Urinary bladder (tissue), 4 donors: ENCODE measurements around the gene KIR2DL3. TPM values are rescaled to one million over a fixed set of nuclear protein-coding genes. Genes with fewer than 3 reads are reported as not detected.
"Not testable (repeated sequence)": the region's sequence is repeated elsewhere in the genome, so short reads cannot be mapped to it uniquely, and the experiment has no call there.

ENCODE experiments used
- DNase-seq: peaks from one replicate; pipeline ENCODE4 v3.0.0-alpha.2; 2015; ENCODE audit errors: extremely low spot score
- H3K27ac ChIP-seq: one replicate; pipeline ENCODE4 v1.5.1; 2013; ENCODE audit warnings: low read depth, mild to moderate bottlenecking, moderate library complexity
- H3K36me3 ChIP-seq: one replicate; pipeline ENCODE4 v1.6.1; 2013; ENCODE audit warnings: mild to moderate bottlenecking, moderate library complexity; ENCODE audit not compliant: insufficient read depth
- H3K4me1 ChIP-seq: one replicate; pipeline ENCODE4 v1.6.1; 2013; ENCODE audit warnings: mild to moderate bottlenecking, moderate library complexity; ENCODE audit not compliant: insufficient read depth
- H3K4me3 ChIP-seq: one replicate; pipeline ENCODE4 v1.5.1; 2013; ENCODE audit warnings: low read depth, low read length
- WGBS: extraction: QIAGEN DNeasy Blood & Tissue Kit; methylation state at CpG from one replicate; pipeline ENCODE4 v1.1.7; 2013; 5-methylcytosine and 5-hydroxymethylcytosine counted together
- polyA plus RNA-seq: library from polyadenylated mRNA; stranded (reverse); fragments of 200-250 nt; gene quantifications from one replicate; pipeline ENCODE4 v1.2.3, GENCODE V29; 2013
- total RNA-seq: library from RNA; depleted of rRNA; stranded (reverse); fragments of >200 nt; gene quantifications from one replicate; pipeline ENCODE4 v1.2.3, GENCODE V29; 2014
- donor health status: healthy with polysubstance abuse.
- donor health status: healthy.

Gene KIR2DL3
- total RNA-seq = not detected
- not detected for polyA plus RNA-seq

DNA sequence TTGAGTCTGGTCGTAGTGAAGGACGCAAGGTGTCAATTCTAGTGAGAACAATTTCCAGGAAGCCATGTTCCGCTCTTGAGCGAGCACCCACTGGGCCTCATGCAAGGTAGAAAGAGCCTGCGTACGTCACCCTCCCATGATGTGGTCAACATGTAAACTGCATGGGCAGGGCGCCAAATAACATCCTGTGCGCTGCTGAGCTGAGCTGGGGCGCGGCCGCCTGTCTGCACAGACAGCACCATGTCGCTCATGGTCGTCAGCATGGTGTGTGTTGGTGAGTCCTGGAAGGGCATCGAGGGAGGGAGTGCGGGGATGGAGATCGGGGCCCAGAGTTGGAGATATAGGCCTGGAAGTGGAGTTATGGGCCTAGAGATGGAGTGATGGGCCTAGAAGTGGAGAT is at the start of gene KIR2DL3:
Gene KIR2DL3 (plus strand): TSS at position 208 of the 400 bp plus-strand sequence. CDS start 33 bp downstream, at position 241.
- H3K4me1 ChIP-seq, H3K27ac ChIP-seq, H3K4me3 ChIP-seq, H3K36me3 ChIP-seq, DNase-seq: not testable (repeated sequence)
- WGBS = 90% methylated on average over 16 of the region's 16 CpGs

DNA sequence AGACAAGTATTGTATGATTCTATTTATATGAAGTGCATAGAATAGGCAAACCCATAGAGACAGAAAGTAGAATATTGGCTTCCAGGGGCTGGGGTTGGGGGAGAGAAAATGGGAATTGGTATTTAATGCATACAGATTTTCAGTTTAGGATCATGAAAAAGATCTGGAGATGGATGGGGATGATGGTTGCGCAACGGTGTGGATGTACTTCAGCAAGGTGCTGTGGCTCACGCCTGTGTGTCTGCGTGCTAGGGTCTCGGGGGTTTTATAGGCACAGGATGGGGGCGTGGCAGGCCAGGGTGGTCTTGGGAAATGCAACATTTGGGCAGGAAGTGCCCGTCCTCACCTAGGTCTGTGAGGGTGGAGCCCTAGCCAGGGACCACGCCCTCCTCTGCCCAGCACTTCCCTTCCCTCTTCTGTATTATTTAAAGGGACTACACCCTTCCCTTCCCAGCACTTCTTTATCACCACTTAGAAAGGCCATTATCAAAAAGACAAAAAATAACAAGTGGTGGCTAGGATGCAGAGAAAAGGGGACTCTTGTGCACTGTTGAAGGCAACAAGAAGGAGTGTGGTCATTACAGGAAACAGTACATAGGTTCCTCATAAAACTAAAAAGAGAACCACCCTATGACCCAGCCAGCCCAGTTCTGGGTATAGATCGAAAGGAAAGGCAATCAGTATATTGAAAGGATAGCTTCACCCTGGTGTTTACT is 46.6 kb upstream of the KIR2DL3 start:
- WGBS = 71% methylated on average over 9 of the region's 9 CpGs
- no peak for DNase-seq

DNA sequence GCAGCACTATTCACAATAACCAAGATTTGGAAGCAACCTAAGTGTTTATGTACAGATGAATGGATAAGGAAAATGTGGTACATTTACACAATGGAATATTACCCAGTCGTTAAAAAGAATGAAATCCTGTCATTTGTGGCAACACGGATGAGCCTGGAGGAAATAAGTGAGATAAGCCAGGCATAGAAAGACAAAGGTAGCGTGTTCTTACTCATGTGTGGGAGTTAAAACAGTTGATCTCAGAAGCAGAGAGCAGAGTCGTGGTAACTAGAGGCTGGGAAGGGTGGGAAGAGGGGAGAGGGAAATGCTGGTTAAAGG is 46.1 kb upstream of the KIR2DL3 start:
- WGBS = 67% methylated on average over 4 of the region's 4 CpGs
- no peak overlapping the region for H3K4me3 ChIP-seq
- H3K27ac ChIP-seq = no peak overlapping the region
- no peaks in the 10 kb centered on the region for H3K4me1 ChIP-seq
- DNase-seq = no peak
- H3K36me3 ChIP-seq = no peaks in the 10 kb centered on the region

More for the DNA sequence above, 46.6 kb upstream of the KIR2DL3 start:
- no peaks in the 10 kb centered on the region for H3K4me1 ChIP-seq
- H3K4me3 ChIP-seq = no peak overlapping the region
- H3K27ac ChIP-seq = no peak overlapping the region
- H3K36me3 ChIP-seq = no peaks in the 10 kb centered on the region

DNA sequence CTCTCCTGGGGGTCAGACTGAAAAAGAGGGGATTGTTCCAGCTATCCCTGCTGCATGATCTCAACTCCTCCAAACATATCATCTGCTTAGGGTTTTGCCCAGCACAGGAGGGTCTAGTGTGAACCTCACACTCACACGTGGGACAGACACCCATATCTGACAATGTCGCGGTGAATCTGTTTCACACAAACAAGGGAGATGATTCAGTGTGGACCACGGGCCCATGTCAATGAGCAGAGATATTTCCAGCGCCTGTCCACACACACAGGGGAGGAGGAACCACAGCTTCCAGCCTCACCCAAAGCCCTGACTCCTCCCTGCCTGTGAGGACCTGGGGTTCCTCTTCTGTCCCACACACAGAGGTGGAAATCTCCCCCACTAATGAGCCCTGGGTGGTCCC is 43.7 kb upstream of the KIR2DL3 start:
- no peak for DNase-seq
- WGBS = 70% methylated on average over 5 of the region's 5 CpGs
- H3K27ac ChIP-seq = no peak overlapping the region
- H3K36me3 ChIP-seq = no peaks in the 10 kb centered on the region
- no peak overlapping the region for H3K4me3 ChIP-seq
- H3K4me1 ChIP-seq = no peaks in the 10 kb centered on the region

DNA sequence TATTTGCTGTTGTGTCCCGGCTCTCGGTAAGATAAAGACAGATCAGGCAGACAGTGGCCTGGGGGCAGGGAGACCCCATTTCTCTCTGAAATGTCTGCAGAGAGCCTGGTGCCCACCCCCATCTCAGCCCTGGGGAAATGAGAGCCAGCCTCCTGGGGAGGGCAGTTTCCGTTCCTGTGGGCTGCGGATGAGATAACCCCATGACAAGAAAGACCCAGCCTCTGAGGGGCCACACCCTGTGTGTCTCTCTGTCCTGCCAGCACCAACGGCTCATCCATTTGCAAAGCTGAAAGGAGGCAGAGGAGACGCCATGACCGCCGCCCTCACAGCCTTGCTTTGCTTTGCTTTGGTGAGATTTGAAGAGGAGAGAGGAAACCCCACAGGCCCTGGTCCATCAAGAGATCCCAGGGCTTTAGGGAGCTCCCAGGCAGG is 42.2 kb upstream of the KIR2DL3 start:
- WGBS = 76% methylated on average over 8 of the region's 8 CpGs
- Histone ChIP-seq H3K36me3 (no peaks in the 10 kb centered on the region), H3K4me3 (no peak overlapping the region), H3K4me1 (no peaks in the 10 kb centered on the region), H3K27ac (no peak overlapping the region)
- no peak for DNase-seq

DNA sequence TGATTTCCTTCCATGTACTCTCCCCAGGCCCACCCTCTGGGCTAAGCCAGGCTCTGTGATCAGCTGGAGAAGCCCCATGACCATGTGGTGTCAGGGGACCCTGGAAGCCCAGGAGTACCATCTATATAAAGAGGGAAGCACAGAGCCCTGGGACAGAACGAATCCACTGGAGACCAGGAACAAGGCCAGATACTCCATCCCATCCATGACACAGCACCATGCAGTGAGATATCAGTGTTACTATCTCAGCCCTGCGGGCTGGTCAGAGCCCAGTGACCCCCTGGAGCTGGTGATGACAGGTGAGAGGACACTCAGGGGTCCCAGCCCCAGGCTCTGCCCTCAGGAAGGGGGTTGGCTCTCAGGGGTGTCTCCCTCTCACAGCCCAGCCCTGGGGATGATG is 41.5 kb upstream of the KIR2DL3 start:
- no peak overlapping the region for H3K27ac ChIP-seq
- WGBS = 29% methylated on average over 2 of the region's 2 CpGs

DNA sequence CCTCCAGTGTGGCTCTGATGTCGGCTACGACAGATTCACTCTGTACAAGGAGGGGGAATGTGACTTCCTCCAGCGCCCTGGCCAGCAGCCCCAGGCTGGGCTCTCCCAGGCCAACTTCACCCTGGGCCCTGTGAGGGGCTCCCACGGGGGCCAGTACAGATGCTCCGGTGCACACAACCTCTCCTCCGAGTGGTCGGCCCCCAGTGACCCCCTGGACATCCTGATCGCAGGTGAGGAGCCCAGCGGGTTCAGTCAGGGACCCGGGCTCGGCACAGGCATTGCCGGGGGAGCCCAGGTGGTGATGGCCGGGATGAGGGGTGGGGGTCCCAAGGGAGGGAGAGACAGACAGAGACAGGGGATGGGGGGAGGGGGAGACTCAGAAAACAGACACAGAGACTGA is 40.6 kb upstream of the KIR2DL3 start:
- H3K36me3 ChIP-seq, H3K27ac ChIP-seq, H3K4me1 ChIP-seq, DNase-seq, H3K4me3 ChIP-seq: not testable (repeated sequence)
- WGBS = 80% methylated on average over 13 of the region's 13 CpGs

More for the DNA sequence above, 41.5 kb upstream of the KIR2DL3 start:
- Histone ChIP-seq H3K4me1 (no peaks in the 10 kb centered on the region), H3K36me3 (no peaks in the 10 kb centered on the region), H3K4me3 (no peak overlapping the region)
- DNase-seq = no peak

DNA sequence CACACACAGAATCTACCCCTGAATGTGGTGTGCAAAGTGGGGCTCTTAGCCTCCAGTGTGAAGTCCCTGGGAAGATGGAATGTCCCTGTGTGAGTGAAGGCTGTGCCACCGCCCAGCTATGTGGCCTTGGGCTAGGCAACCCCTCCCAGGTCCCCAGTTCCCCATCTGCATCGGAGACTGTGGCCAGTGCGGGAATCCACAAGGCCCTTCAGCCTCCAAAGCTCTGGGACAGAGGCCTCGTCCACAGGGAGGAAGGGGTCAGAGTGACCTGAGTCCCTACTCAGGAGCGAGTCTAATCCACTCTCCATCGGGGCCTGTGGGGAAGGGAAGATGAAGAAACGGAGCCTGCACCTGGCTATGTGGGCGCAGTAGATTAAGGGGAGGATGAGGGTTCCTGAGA is 33.4 kb upstream of the KIR2DL3 start:
- DNase-seq = no peak
- Histone ChIP-seq H3K27ac (no peak overlapping the region), H3K4me1 (no peaks in the 10 kb centered on the region), H3K36me3 (no peaks in the 10 kb centered on the region), H3K4me3 (no peak overlapping the region)
- 77% methylated on average over 8 of the region's 8 CpGs for WGBS

DNA sequence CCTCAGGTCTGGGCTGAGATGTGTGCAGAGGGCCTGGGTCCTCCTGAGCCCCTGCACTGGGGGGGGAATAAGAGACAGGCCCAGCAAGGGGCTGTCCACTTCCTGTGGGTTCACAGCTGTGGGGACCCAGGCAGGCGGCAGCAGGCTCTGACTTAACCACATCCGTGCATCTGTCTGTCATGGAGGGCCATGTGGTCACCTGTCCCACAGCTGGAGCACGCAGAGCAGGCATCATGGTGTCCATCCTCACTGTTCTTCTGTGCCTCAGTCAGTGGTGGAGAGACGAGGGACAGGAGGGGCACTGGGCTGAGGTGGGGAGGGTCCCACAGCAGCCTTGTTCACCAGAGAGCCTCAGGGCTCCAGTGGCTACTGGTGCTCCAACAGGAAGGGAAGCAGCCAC is 30.4 kb upstream of the KIR2DL3 start:
- DNase-seq = no peak
- Histone ChIP-seq H3K4me1 (no peaks in the 10 kb centered on the region), H3K27ac (no peak overlapping the region), H3K4me3 (no peak overlapping the region), H3K36me3 (no peaks in the 10 kb centered on the region)
- 61% methylated on average over 4 of the region's 4 CpGs for WGBS

DNA sequence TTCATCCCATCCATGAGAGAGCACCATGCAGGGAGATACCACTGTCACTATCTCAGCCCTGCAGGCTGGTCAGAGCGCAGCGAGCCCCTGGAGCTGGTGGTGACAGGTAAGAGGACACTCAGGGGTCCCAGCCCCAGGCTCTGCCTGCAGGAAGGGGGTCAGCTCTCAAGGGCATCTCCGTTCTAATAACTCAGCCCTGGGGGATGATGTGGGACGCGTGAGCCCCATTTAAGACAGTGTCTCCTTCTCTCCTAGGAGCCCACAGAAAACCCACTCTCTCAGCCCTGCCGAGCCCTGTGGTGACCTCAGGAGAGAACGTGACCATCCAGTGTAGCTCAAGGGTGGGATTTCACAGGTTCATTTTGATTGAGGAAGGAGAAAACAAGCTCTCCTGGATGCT is 29.5 kb upstream of the KIR2DL3 start:
- no peaks in the 10 kb centered on the region for H3K36me3 ChIP-seq

DNA sequence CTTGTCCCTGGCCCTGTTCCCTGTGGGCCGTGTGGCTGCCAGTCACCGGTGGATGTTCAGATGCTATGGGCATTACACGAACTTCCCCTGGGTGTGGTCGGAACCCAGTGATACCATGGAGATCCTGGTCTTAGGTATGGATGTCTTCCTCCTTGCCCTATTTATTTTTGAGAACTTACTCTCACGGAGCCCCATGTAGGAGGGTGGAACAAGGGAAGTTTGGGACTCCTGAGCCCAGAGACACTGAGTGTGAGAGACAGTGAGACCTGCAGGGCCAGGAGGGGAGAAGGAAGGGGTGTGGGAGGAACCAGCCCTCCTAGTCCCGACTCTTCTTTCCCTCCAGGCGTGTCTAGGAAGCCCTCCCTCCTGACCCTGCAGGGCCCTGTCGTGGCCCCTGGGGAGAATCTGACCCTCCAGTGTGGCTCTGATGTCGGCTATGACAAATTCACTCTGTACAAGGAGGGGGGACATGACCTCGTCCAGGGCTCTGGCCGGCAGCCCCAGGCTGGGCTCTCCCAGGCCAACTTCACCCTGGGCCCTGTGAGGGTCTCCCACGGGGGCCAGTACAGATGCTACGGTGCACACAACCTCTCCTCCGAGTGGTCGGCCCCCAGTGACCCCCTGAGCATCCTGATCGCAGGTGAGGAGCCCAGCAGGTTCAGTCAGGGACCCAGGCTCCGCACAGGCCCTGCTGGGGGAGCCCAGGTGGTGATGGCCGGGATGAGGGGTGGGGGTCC is 28.9 kb upstream of the KIR2DL3 start:
- no peaks in the 10 kb centered on the region for H3K4me1 ChIP-seq
- 74% methylated on average over 18 of the region's 18 CpGs for WGBS
- H3K4me3 ChIP-seq = no peak overlapping the region
- DNase-seq = no peak
- H3K27ac ChIP-seq = no peak overlapping the region
- no peaks in the 10 kb centered on the region for H3K36me3 ChIP-seq

More for the DNA sequence above, 29.5 kb upstream of the KIR2DL3 start:
- no peak for DNase-seq
- no peaks in the 10 kb centered on the region for H3K4me1 ChIP-seq
- H3K27ac ChIP-seq = no peak overlapping the region
- no peak overlapping the region for H3K4me3 ChIP-seq
- WGBS = 90% methylated on average over 7 of the region's 7 CpGs

DNA sequence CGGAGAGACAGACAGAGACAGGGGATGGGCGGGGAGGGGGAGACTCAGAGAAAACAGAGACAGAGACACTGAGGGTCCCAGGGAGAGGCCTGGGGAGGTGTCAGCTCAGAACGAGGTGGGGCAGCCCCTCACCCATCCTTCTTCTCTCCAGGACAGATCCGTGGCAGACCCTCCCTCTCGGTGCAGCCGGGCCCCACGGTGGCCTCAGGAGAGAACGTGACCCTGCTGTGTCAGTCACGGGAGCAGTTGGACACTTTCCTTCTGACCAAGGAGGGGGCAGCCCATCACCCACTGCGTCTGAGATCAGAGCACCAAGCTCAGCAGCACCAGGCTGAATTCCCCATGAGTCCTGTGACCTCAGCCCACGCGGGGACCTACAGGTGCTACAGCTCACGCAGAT is 28.4 kb upstream of the KIR2DL3 start:
- WGBS = 66% methylated on average over 11 of the region's 13 CpGs
- H3K4me3 ChIP-seq, H3K27ac ChIP-seq, H3K36me3 ChIP-seq, DNase-seq, H3K4me1 ChIP-seq: not testable (repeated sequence)

DNA sequence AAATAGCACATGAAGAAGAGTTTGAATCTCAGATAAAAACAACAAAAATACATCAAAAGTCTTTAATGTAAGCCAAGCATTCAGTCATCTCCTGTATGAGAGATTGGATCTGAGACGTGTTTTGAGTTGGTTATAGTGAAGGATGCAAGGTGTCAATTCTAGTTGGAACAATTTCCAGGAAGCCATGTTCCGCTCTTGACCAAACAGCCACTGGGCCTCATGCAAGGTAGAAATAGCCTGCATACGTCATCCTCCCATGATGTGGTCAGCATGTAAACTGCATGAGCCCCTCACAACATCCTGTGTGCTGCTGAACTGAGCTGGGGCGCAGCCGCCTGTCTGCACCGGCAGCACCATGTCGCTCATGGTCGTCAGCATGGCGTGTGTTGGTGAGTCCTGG is 14.2 kb upstream of the KIR2DL3 start, which contains the start of gene KIR3DL3:
Gene KIR3DL3 (plus strand): TSS at position 301 of the 400 bp plus-strand sequence. CDS start 55 bp downstream, at position 356.
- WGBS = 87% methylated on average over 9 of the region's 9 CpGs
- no peaks in the 10 kb centered on the region for H3K4me1 ChIP-seq
- no peaks in the 10 kb centered on the region for H3K36me3 ChIP-seq
- DNase-seq = no peak
- H3K4me3 ChIP-seq = no peak within 1 kb of the TSS
- no peak within 1 kb of the TSS for H3K27ac ChIP-seq

DNA sequence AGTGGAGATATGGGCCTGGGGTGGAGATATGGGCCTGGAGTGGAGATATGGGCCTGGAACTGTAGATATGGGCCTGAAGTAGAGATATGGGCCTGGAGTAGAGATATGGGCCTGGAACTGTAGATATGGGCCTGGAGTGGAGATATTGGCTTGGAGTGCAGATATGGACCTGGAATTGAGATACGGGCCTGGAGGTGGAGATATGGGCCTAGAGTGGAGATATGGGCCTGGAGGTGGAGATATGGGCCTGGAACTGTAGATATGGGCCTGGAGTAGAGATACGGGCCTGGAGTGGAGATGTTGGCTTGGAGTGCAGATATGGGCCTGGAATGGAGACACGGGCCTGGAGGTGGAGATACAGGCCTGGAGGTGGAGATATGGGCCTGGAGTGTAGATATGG is 13.7 kb upstream of the KIR2DL3 start:
- Histone ChIP-seq H3K36me3 (no peaks in the 10 kb centered on the region), H3K4me3 (no peak overlapping the region), H3K27ac (no peak overlapping the region), H3K4me1 (no peaks in the 10 kb centered on the region)
- WGBS = 64% methylated on average over 3 of the region's 3 CpGs
- no peak for DNase-seq
